IgD-negative memory B cell (primary cell): ENCODE results near the gene KRT86. TPM values are rescaled to one million over a fixed set of nuclear protein-coding genes. Genes with fewer than 3 reads are reported as not detected.
A peak's percentile ranks its signal among the peaks of the same experiment; 100 is the strongest.
"Not testable (repeated sequence)": the region's sequence is repeated elsewhere in the genome, so short reads cannot be mapped to it uniquely, and the experiment has no call there.

ENCODE experiments used
- H3K27ac Mint-ChIP-seq, 3 donors: one replicate each; pipeline ENCODE4 v1.8.0; 2020 to 2022; ENCODE audit warnings: mild to moderate bottlenecking in 3 of 3, mixed read lengths in 3 of 3, moderate library complexity in 1 of 3
- H3K27me3 Mint-ChIP-seq: one replicate; pipeline ENCODE4 v1.8.0; 2021; ENCODE audit warnings: mixed read lengths
- H3K36me3 Mint-ChIP-seq: one replicate; pipeline ENCODE4 v1.8.0; 2020; ENCODE audit warnings: mild to moderate bottlenecking, mixed read lengths
- H3K4me1 Mint-ChIP-seq, 3 donors: one replicate each; pipeline ENCODE4 v1.8.0; 2020 to 2022; ENCODE audit warnings: mixed read lengths in 3 of 3, mild to moderate bottlenecking in 1 of 3
- H3K4me3 Mint-ChIP-seq, 4 donors: one replicate each; pipeline ENCODE4 v1.8.0; 2020 to 2022; ENCODE audit warnings: mild to moderate bottlenecking in 4 of 4, mixed read lengths in 4 of 4, moderate library complexity in 3 of 4
- H3K9me3 Mint-ChIP-seq, 3 donors: one replicate each; pipeline ENCODE4 v1.8.0; 2020 to 2021; ENCODE audit warnings: mixed read lengths in 3 of 3, mild to moderate bottlenecking in 1 of 3
- polyA plus RNA-seq: library from polyadenylated mRNA; unstranded; fragments of 300-500 nt; fragmentation: Illumina TruSeq; gene quantifications from one replicate; pipeline ENCODE4 v1.2.3, GENCODE V29; 2021

The KRT86 gene
- polyA plus RNA-seq, 1 donor from 2014 or later: not detected

- Mint-ChIP-seq H3K27ac (no peak overlapping the region), H3K4me1 (peaks cover 0 to 2% (median 0%) of the 10 kb centered on the region in 3 donors), H3K27me3 (peaks cover 40% of the 10 kb centered on the region)
Observed at GRCh38 chr12:52253391-52254179, 20.9 kb upstream of the KRT86 start.

DNA sequence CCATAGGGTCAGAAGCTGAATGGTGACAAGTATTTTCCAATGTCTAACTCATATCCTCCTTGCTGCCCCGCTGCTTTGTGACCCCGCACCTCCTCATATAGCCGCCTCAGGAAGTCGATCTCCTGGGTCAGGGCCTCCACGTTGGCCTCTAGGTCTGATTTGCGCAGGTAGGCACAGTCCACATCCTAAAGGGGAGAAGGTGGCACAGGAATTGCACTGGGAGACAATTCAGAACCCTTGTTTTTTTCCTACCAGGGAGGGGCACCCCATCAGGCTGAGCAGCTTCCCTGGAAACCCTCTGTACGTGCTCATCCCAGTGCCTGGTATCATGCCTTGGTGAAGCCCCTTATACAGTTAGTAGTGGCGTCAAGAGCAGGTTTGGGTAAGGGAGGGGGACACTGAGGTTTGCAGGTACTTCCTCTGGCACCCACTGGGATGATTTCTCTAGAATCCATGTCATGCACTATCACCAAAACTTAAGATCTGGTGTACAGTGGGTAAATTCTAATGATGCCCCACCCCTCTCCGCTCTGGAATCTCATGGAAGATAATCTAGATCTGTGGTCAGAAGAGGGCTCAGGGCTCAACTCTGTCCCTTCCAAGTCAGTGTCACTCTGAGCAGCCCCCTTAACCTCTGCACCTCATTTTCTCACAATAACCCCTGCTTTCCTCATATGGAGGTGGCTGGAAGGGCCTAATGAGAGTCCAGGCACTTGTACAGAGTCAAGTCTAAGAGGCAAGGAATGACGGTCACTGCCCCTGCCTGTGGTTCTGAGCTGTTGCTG is 20.1 kb upstream of the KRT86 start:
- H3K36me3 Mint-ChIP-seq: no peaks in the 10 kb centered on the region
- peaks cover 0 to 2% (median 0%) of the 10 kb centered on the region in 3 donors for H3K4me1 Mint-ChIP-seq
- peaks cover 38% of the 10 kb centered on the region for H3K27me3 Mint-ChIP-seq
- H3K4me3 Mint-ChIP-seq: no peak overlapping the region
- no peaks in the 10 kb centered on the region for H3K9me3 Mint-ChIP-seq
- no peak overlapping the region for H3K27ac Mint-ChIP-seq

More at GRCh38 chr12:52253391-52254179, 20.9 kb upstream of the KRT86 start:
- H3K9me3 Mint-ChIP-seq: no peaks in the 10 kb centered on the region
- H3K4me3 Mint-ChIP-seq: no peak overlapping the region
- no peaks in the 10 kb centered on the region for H3K36me3 Mint-ChIP-seq

- peaks cover 34% of the 10 kb centered on the region for H3K27me3 Mint-ChIP-seq
- H3K27ac Mint-ChIP-seq: peak overlapping the region in 1 of 3 donors; percentile 59
- no peak overlapping the region for H3K4me3 Mint-ChIP-seq
- no peaks in the 10 kb centered on the region for H3K9me3 Mint-ChIP-seq
- no peaks in the 10 kb centered on the region for H3K36me3 Mint-ChIP-seq
- H3K4me1 Mint-ChIP-seq: no peaks in the 10 kb centered on the region
Observed at GRCh38 chr12:52254965-52255751, 19.3 kb upstream of the KRT86 start.

DNA sequence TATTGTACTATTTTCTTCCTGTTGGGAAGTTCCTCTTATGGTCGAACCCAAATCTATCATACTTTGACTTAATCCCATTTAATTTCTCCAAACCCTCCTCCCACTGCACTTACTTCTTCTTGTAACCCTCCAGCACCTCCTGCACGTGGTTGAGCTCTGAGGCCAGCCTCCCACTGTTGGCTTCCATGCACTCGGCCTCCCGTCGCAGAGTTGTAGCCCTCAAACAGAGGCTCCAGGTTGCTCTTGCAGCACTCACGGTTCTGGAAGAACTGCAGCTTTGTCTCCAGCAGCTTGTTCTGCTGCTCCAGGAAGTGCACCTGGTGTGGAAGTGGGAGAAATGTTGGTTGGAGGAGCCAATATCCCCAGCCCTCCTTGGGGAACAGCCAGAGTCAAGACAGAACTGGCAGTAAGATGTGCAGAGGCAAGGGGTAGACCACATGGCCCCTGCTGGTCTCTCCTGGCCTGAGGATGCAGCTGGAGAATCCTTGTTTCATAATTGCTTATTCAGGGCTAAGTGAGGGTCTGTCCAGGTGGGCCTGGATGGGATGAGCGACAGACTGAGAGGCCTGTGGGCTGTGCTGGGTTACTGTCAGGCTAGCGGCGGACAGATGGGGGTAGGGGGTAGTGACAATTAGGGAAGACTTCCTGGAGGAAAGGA is 18.4 kb upstream of the KRT86 start:
- Mint-ChIP-seq H3K4me1 (no peaks in the 10 kb centered on the region), H3K27ac (no peak overlapping the region), H3K36me3 (no peaks in the 10 kb centered on the region), H3K27me3 (peaks cover 37% of the 10 kb centered on the region), H3K4me3 (no peak overlapping the region), H3K9me3 (no peaks in the 10 kb centered on the region)

- Mint-ChIP-seq H3K9me3 (peaks cover 0 to 1% (median 0%) of the 10 kb centered on the region in 3 donors), H3K27ac (no peak overlapping the region), H3K36me3 (no peaks in the 10 kb centered on the region), H3K27me3 (peaks cover 40% of the 10 kb centered on the region), H3K4me3 (no peak overlapping the region), H3K4me1 (no peaks in the 10 kb centered on the region)
Observed at GRCh38 chr12:52256584-52256935, 17.9 kb upstream of the KRT86 start.

DNA sequence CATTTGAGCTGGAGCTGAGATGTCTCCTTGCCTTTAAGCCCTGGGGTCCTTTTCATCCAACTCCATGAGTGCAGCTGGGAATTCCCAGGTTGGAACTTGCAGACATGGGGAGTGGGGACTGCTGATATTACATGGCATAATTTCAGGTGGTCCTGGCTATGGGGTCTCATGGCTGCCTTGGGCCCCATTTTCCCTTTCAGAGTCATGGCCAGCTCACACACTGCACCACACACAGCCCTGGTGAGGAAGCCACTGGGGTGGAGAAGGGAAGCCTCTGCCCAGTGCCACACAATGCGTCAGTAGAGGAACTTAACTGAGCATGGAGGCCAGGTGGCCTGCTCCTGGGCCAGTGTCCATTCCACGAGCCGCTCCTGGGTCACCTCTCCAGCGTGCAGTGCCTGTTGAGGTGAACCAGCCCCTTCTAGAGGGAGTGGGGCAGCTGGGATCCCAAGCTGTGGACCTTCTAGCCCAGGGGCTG is 17.3 kb upstream of the KRT86 start:
- H3K27me3 Mint-ChIP-seq: peaks cover 43% of the 10 kb centered on the region
- H3K4me1 Mint-ChIP-seq: no peaks in the 10 kb centered on the region
- H3K27ac Mint-ChIP-seq: no peak overlapping the region
- no peak overlapping the region for H3K4me3 Mint-ChIP-seq
- no peaks in the 10 kb centered on the region for H3K36me3 Mint-ChIP-seq
- H3K9me3 Mint-ChIP-seq: peaks cover 0 to 4% (median 0%) of the 10 kb centered on the region in 3 donors

DNA sequence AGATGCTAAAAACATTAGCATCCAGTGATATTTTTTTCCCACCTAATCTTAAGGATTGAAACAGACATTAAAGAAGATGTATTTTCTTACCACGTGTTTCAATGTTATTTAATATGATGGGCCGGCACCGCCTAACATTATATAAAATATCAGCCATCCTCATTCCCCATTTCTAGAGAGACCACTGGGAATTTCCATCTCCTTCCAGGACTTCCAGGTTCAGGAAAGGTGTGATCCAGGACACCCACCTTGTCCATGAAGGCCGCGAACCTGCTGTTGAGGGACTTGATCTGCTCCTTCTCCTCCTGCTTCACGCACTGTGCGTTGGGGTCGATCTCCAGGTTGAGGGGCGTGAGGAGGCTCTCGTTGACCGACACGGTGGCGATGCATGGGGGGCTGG is 16.5 kb upstream of the KRT86 start:
- H3K27ac Mint-ChIP-seq, H3K9me3 Mint-ChIP-seq, H3K4me3 Mint-ChIP-seq, H3K36me3 Mint-ChIP-seq, H3K4me1 Mint-ChIP-seq: not testable (repeated sequence)
- peaks cover 43% of the 10 kb centered on the region for H3K27me3 Mint-ChIP-seq

GRCh38 chr12:52258335-52258901 is 16.0 kb upstream of the KRT86 start:
- H3K36me3 Mint-ChIP-seq: no peaks in the 10 kb centered on the region
- H3K4me1 Mint-ChIP-seq: no peaks in the 10 kb centered on the region
- no peak overlapping the region for H3K4me3 Mint-ChIP-seq
- H3K9me3 Mint-ChIP-seq: peaks cover 0 to 4% (median 2%) of the 10 kb centered on the region in 3 donors
- no peak overlapping the region for H3K27ac Mint-ChIP-seq
- peaks cover 43% of the 10 kb centered on the region for H3K27me3 Mint-ChIP-seq

DNA sequence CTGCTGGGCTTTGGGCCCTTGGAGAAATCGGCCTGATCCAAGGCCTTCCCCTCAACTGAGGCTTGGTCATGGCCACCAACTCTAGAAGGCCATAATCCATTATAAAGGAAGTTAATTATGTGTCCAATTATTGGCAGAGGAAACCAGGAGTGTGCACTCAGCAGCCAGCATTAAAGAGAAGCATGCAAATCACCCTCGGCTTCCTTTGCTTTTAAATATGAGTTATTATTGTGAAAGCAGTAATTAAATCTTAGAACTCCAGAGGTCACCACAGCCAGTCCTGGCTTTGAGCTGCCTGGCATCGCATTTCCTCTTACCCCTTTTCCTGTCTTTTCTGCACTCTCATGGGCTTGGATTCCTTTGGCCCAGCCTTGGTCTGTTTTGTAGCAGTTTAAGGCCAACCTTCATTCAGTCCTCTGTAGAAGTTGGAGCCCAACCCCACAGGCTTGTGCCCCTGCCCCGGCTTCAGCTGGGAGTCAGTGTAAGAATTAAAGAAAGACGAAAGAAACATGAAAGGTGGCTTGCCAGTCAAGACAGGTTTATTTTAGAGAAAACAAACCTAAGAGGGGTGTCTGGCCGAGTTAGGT is 14.7 kb upstream of the KRT86 start:
- Mint-ChIP-seq H3K36me3 (no peaks in the 10 kb centered on the region), H3K27me3 (peaks cover 39% of the 10 kb centered on the region), H3K9me3 (peaks cover 0 to 4% (median 2%) of the 10 kb centered on the region in 3 donors), H3K4me1 (no peaks in the 10 kb centered on the region), H3K27ac (no peak overlapping the region), H3K4me3 (no peak overlapping the region)

DNA sequence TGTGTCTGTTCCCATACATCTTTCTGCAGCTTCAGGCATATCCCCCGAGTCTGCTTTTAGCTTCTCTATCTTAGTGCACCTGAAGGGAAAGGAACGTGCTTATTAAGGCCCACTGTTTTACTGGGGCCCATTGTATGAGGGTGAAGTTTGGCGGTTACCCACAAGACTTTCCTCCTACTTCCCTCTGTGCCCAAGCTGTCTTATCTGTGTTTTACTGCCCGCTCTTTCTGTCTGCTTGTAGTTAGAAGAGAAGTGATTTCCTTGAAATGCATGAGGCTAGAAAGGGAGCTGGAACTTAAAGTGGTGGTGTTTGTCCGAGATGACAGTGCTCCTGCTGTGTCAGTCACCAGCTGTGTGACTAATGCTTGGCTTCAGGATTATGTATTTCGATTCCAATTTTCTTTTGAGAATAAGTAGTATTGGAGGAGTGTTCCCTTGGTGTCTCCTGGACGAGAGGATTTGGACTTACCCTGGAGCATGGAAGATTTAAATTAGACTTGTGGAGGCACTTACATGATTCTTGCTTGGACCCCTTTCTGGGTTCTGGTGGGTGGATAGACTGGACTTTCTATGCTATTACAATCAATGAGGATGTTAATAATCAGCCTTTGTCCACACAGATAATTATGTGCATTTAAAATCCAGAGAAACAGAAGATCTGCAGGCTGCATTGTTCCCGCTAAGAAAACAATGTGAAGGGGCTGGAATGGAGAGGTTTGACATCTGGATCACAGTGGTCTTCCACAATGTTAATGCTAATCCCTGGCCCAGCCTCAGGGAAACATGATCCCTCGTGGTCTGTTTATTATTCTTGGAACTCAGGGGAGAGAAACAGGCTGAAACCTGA is 13.9 kb upstream of the KRT86 start:
- H3K27me3 Mint-ChIP-seq: peaks cover 32% of the 10 kb centered on the region
- H3K27ac Mint-ChIP-seq: peak overlapping the region in 1 of 3 donors; percentile 51

DNA sequence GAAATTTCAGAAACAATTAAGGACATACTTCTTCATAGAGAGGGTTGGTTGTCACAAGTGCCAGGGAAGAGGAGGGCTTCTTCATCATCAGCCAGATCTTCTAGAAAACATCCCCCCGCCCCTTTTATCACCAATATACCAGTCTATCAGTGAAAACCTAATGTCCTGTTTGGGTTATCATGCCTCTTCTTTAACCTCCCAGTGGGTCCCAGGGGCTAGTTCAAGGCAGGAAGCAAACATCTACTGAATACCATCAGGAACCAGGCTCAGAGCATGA is 13.3 kb upstream of the KRT86 start:
- Mint-ChIP-seq H3K27me3 (peaks cover 30% of the 10 kb centered on the region), H3K9me3 (peaks cover 0 to 4% (median 2%) of the 10 kb centered on the region in 3 donors)

More for the DNA sequence above, 13.9 kb upstream of the KRT86 start:
- Mint-ChIP-seq H3K4me3 (peak overlapping the region in 1 of 4 donors; percentile 35), H3K4me1 (no peaks in the 10 kb centered on the region), H3K9me3 (peaks cover 0 to 4% (median 2%) of the 10 kb centered on the region in 3 donors), H3K36me3 (no peaks in the 10 kb centered on the region)

GRCh38 chr12:52262286-52262685 is 12.2 kb upstream of the KRT86 start:
- Mint-ChIP-seq H3K27me3 (peaks cover 20% of the 10 kb centered on the region), H3K4me3 (no peak overlapping the region), H3K27ac (no peak overlapping the region), H3K4me1 (peaks cover 0 to 3% (median 0%) of the 10 kb centered on the region in 3 donors), H3K36me3 (no peaks in the 10 kb centered on the region), H3K9me3 (peaks cover 0 to 4% (median 2%) of the 10 kb centered on the region in 3 donors)

More for the DNA sequence above, 13.3 kb upstream of the KRT86 start:
- Mint-ChIP-seq H3K4me3 (no peak overlapping the region), H3K27ac (peak overlapping the region in 1 of 3 donors; percentile 51), H3K4me1 (peaks cover 0 to 3% (median 0%) of the 10 kb centered on the region in 3 donors), H3K36me3 (no peaks in the 10 kb centered on the region)

DNA sequence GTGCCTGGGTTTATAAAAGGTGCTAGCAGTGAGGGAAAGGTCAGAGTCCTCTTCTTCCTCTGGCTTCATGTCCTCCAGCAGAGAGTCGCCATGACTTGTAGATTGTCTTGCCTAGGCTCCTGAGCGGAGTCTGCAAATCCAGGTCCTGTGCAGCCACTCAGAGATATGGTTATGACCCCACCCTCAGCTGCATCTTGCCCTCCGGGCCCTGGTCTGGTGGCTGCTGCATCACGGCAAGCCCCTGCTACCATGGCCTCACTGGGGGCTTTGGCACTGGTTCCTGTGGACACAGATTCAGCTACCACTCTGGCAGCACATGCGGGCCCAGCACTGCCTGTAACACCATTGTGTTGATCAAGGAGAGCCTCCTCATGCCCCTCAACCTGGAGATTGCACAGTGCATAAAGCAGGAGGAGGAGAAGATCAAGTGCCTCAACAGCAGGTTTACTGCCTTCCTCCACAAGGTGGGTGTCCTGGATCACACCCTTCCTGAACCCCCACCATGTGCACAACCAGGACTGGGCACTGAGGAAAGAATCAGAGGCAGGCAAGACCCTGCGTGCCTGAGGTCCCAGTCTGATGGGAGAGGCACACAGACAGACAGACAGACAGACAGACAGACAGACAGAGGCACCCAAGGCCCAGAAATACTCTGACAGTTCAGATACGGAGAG is 10.5 kb upstream of the KRT86 start:
- peaks cover 0 to 4% (median 2%) of the 10 kb centered on the region in 3 donors for H3K9me3 Mint-ChIP-seq
- peaks cover 16% of the 10 kb centered on the region for H3K27me3 Mint-ChIP-seq
- no peaks in the 10 kb centered on the region for H3K36me3 Mint-ChIP-seq
- H3K4me1 Mint-ChIP-seq: peaks cover 0 to 3% (median 0%) of the 10 kb centered on the region in 3 donors
- H3K4me3 Mint-ChIP-seq: no peak overlapping the region
- no peak overlapping the region for H3K27ac Mint-ChIP-seq
